IMR-90 (cell line): ENCODE results near the gene ATP2B2.

Source experiments
- BHLHE40 ChIP-seq: fragments of 150-350 bp; IDR thresholded peaks from 2 replicates; pipeline ENCODE4 v1.6.1; 2016; ENCODE audit warnings: mild to moderate bottlenecking, low read depth, low read length
- CTCF ChIP-seq: conservative IDR thresholded peaks from 2 replicates; pipeline ENCODE4 v1.5.1; 2012; ENCODE audit warnings: mild to moderate bottlenecking, low read depth, low read length, improper control_type of control experiment
- FOS ChIP-seq: fragments of 150-350 bp; IDR thresholded peaks from 2 replicates; pipeline ENCODE4 v1.6.1; 2016; ENCODE audit warnings: low read depth, low read length
- MAFK ChIP-seq: IDR thresholded peaks from 2 replicates; pipeline ENCODE4 v1.6.1; 2012; ENCODE audit warnings: low read depth, low read length, improper control_type of control experiment
- MAZ ChIP-seq: IDR thresholded peaks from 2 replicates; pipeline ENCODE4 v1.6.1; 2012; ENCODE audit warnings: low read depth, mild to moderate bottlenecking, low read length, improper control_type of control experiment, moderate library complexity, borderline replicate concordance
- POLR2A ChIP-seq: IDR thresholded peaks from 2 replicates; pipeline ENCODE4 v1.6.1; 2012; ENCODE audit warnings: mild to moderate bottlenecking, low read depth, low read length
- RAD21 ChIP-seq: IDR thresholded peaks from 2 replicates; pipeline ENCODE4 v1.6.1; 2012; ENCODE audit warnings: low read length, improper control_type of control experiment
- RCOR1 ChIP-seq: IDR thresholded peaks from 2 replicates; pipeline ENCODE4 v1.6.1; 2012; ENCODE audit warnings: mild to moderate bottlenecking, low read length, improper control_type of control experiment; ENCODE audit not compliant: insufficient replicate concordance
- USF2 ChIP-seq: fragments of 150-350 bp; IDR thresholded peaks from 2 replicates; pipeline ENCODE4 v1.6.1; 2017; ENCODE audit warnings: mild to moderate bottlenecking, antibody characterized with exemption, low read length, low read depth

DNA sequence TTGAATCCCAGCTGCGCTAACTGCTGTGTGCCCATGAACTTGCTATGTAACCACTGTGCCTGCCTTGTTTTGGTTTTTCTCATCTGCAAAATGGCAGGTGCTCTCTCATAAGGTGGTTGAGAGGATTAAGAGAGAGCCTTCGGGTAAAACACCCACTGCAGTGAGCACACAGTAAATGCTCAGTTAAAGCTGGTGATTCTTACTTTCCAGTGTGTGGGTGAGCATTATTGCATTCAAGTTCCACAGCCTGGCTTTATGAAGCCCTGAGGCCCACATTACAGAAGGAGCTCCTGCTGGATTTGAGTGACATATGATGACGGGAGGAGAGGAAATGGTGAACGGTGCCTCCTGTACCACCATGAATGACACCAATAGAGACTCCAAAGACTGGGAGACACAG, 101.0 kb downstream of the ATP2B2 start:
- TF ChIP-seq POLR2A = no peak
- no peak for TF ChIP-seq CTCF
- TF ChIP-seq RCOR1 = no peak
- no peak for TF ChIP-seq RAD21
- TF ChIP-seq MAZ = no peak
- TF ChIP-seq USF2 = no peak
- no peak for TF ChIP-seq MAFK
- TF ChIP-seq BHLHE40 = no peak
- no peak for TF ChIP-seq FOS
